SH-SY5Y (cell line): ENCODE data around the gene CCDC148.

Source experiments
- GATA2 ChIP-seq: IDR thresholded peaks from 2 replicates; pipeline ENCODE4 v1.6.1; 2011; ENCODE audit warnings: mild to moderate bottlenecking, low read depth, low read length
- GATA3 ChIP-seq: IDR thresholded peaks from 2 replicates; pipeline ENCODE4 v1.6.1; 2011; ENCODE audit warnings: low read depth, mild to moderate bottlenecking, low read length, moderate library complexity

Gene CCDC148

DNA sequence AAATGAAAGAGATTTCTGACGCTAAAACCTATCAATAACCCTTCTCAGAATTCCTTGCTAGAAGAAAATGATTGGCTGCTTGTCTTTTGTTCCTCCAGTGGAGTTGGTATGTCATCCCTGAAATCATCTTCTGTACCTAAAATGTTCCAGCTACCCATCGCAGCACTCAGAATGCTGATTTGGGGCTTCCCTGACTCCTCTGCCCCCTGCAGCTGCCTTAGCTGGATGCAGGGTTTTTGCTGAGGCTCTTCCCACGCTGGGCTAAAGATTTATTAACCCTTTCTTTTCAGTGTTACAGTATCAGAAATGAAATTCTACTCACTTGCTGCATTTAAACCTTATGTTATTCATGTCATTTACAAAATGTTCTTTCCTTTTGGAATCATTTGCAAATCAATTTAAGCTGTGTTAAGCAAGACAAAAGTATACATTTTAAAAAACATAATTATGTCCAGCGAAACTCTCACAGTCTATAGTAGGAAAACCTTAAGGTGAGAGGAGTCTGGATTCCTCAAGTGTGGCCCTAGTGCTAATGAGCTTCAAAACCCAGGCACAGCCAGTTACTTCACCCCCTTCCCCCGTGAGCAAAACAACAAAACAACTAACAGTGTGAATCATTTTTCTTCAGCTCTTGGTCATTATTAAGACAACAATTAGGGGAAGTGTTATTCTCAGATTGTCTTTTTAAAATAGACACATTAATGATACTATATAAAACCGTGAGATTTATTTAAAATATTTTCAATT, 33.0 kb upstream of the CCDC148 start:
- TF ChIP-seq GATA3 (no peak), GATA2 (no peak)

DNA sequence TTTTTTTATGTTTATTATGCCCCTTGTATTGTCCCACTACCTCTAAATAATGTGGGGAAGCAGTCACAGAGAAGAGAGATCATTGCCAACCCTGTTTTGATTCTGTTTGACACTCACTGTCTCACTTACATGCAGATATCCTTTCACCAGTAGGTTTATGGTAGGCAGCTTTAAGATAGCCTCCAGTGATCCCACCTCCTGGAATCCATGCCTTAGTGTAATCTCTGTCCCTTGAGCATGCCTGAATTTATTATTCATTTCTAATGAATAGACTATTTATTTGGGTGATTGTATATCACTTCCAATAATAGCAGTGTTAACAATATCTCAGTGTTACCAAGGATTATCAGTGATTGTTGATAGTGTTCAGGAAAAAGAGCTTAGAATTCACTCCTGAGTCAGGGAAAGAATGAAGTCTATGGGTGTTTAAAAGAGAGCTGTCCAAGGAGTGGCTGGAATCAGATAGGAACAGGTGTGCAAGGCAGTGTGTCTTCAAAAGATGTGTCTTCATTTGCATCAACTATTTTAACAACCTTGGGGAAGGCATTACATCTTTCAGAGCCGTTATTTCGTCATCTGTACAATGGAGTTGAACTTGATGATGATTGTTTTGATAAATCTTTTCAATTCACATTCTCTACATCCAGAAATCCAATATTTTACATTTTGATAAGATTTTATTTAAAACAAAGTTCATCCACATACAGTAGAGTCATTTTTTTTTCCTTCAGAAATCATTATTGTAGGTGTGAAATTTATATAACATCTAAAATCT, 32.1 kb upstream of the CCDC148 start:
- TF ChIP-seq GATA3 (no peak), GATA2 (no peak)

DNA sequence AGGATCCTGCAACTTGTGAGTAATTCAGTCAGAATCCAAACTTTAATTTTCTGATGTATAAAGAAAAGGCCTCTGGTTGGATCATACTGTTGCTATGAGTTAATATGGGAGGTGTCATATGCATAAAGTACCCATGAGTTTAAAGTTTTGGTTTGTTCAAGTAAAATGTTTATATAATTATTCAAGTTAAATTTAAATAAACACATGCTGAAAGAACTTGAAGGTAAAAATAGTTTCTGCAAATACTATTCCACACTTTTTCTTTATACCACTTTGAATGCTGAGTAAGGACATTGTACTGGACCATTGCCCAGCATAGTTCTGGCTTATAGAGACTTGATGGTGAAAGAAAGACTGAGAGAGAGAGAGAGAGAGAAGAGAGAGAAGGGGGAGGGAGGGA, 30.9 kb upstream of the CCDC148 start:
- TF ChIP-seq GATA2 (no peak), GATA3 (no peak)

DNA sequence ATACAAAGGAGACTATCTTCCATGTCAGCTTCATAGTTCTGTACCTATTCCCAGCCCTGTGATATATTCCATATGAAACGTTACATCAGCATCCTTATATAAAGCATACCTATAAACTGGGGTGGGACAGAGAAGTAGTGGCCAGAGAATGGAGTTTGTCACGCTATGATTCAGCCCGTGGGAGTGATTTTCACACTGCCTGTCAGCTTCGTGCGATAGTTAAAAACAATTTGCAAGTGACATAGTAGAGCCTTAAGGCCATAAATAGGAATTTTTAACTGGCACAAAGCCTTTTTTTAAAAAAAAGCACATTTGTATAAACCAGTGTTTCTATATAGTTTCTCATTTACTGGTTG, 30.4 kb upstream of the CCDC148 start:
- TF ChIP-seq GATA2: no peak
- TF ChIP-seq GATA3: no peak

DNA sequence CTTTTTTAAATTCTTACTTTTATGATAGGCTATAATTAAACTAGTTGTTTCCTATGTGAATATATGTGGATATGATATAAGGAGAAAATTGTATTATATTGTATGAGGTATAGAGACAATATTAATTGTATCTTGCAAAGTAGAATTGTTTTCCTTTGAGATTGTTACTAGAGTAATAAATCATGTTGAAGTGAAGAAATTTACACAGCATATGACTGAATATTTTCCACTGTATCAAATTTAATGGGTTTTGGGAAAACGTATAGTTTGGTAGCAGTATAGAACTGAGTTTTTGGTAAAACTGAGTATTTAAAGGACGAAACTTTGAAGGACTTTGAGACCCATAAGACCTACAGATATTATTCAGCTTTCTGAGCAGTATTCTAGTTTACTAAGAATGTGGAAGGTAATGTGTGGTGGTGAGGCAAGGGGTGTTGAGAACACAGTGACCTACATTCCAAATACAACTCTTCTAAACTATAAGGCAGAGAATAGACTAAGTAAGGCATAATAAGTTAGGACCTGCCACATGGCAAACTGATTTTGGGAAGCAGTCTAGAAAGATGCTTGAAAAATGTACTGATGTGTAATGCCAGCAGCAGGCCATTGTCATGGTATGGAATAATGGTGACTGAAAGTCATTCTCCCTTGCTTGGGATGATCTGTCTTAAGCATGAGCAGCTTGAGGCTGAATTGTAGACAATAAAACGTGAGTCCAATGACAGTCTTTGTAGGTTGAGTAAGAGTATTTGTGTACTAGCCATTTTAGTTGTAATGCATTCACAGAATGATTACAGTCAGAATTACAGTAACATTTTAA, 29.8 kb upstream of the CCDC148 start:
- no peak for TF ChIP-seq GATA3
- TF ChIP-seq GATA2: no peak

DNA sequence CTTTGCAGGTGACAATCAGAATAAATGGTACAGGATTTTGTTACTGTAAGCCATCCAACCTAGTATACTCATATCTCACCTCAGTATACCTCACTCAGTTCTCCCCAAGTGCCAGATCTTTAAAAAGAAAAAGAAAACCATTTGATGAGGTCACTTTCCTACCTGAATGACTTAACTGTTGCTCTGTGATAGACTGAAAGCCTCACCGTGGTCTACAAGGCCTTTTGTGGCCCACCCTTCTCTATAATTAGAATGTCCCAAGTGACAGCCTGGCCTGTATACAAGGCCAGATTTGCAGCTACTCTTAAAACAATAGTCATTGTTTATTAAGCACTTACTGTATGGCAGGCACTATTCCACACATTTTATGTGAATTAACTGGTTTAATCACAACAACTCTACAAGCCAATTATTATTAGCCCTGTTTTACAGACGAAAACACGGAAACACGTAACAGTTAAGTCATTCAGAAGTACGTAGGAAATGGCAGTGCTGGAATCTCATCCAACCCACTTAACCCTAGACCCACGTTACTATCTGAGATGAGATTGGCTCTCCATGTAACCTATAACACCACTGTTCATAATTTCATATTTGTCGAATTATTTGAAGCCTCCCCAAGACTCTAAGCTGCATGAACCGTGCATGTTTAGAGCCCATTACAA, 28.5 kb upstream of the CCDC148 start:
- TF ChIP-seq GATA2 (no peak), GATA3 (no peak)

DNA sequence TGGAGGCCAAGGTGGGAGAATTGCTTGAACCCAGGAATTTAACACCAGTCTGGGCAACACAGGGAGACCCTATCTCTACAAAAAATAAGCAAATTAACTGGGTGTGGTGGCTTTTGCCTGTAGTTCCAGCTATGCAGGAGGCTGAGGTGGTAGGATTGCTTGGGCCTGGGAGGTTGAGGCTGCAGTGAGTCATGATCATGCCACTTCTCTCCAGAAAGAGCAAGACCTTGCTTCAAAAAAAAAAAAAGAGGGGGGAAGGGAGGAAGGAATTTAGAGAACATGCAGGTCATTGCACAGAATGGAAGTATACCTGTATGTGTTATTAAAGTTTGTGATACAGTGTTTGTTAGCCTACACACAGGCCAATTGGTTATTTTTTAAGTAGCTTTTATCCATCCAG, 26.0 kb upstream of the CCDC148 start:
- TF ChIP-seq GATA2 (no peak), GATA3 (no peak)

DNA sequence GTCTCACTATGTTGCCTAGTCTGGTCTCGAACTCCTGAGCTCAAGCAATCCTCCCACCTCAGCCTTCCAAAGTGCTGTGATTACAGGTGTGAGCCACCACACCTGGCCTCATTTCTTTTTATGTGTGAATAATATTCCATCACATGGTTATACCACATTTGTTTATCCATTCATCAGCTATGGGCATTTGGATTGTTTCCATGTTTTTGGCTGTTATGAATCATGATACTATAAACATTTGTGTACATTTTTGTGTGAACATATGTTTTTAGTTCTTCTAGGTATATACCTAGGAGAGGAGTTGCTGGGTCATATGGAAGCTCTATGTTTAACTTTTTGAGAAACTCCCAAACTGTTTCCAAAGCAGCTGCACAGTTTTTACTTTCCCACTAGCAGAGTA, 24.6 kb upstream of the CCDC148 start:
- TF ChIP-seq GATA3 (no peak), GATA2 (no peak)

DNA sequence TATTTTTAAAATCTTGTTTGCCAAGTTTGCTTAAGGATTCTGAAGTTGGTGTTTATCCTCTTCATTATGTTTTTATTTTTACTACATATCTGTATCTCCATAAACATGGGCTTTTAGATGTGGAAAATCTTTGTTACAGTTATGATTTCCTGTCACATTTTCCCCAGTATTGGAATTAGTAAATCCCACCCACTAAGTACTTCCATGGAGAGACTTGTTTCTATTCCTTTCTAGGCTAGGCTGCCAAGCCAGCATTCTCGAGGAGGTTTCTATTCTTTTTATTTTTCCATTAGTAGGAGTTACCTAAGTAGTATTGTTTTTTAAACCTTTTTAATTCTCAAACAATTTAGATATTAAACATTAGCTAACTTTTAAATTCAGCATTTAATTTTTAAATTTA, 22.3 kb upstream of the CCDC148 start:
- TF ChIP-seq GATA2: no peak
- TF ChIP-seq GATA3: no peak

DNA sequence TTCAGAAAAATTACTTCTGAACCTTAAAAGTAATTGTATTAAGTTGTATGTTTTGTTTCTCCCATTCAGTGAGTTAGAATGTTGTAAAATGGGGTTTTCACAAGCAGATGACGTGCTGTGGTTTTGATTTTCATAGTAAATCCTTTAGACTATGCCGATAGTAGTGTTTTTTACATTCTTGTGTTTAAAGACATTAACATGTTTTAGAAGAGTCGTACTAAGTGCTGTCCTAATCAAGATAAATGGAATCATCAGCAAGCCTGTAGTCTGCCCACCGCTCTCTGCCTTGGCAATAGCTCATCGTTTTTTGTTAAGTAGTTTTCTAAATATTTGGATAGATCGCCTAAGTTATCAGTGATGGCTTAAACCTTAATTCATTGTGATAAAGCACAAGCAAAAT, 21.7 kb upstream of the CCDC148 start:
- TF ChIP-seq GATA2 (no peak), GATA3 (no peak)

DNA sequence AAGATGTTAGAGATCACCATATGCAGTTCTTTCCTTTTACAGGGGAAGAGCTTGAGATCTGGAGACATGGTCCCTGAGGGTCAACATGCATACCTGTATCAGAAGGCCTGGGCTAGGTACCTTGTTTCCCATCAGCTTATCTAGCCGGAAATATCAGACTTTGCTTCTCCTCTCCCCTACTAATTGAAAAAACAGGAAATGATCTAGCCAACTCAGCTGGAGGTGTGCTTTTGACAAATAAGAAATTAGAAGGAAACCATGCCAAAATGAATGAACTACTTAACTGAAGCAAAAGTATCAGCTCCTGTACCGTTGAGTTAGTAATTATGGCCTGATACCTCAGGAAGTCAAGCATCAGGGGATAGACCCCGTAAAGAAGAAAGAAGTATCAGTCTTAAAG, 20.6 kb upstream of the CCDC148 start:
- TF ChIP-seq GATA2: no peak

DNA sequence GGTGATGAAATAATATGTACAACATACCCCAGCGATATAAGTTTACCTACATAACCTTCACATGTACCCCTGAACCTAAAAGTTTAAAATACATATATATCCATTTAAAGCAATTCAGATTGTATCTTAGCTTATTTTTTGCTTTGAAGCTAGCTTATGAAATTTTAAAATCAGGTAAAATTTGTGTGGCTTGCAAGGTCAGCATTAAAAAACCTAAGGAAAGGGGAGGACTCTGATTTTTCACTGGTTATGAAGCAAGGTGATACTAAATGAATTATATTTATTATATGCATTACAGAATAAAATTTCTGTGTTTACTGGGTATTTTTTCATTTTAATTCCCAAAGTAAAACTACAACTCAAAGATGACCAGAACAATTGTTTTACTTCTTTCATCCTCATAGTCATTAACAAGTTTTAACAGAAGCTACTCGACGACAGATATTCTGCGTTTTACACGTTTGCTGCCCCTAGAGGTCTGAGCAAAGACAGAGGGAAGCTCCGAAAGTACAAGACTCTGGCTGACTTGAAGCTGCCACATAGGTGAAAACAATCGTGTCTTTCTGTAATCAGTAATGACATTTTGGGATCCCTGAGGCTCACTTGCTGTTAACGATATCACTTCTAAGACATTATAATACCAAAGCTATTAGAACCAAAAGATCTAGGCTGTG, 17.3 kb upstream of the CCDC148 start:
- TF ChIP-seq GATA2: no peak

DNA sequence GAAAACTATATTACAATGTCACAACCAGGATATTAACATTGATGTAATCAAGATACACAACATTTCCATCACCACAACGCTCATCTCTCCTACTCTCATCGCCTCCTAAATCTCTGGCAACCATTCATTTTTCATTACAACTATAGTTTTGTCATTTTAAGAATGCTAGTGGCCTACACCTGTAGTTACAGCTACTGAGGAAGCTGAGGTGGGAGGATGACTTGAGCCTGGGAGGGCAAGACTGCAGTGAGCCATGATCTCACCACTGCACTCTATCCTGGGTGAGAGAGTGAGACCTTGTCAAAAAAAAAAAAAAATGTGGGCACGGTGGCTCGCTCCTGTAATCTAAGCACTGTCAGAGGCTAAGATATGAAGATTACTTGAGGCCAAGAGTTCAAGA, 10.7 kb upstream of the CCDC148 start:
- TF ChIP-seq GATA2 (no peak), GATA3 (no peak)
